Memory B cell (primary cell): ENCODE data around the gene THAP10.
A peak's percentile ranks its signal among the peaks of the same experiment; 100 is the strongest.

Experiments
- ATAC-seq: fragments of 150-1000 bp; cut with Tn5 transposase; 2 replicates; pipeline ENCODE4 v1.10.0; 2021; ENCODE audit warnings: low read depth, mild to moderate bottlenecking, moderate library complexity
- DNase-seq, 2 donors: peaks; one replicate each; pipeline ENCODE4 v3.0.0; 2022; ENCODE audit warnings: low spot score in 2 of 2
- H3K27ac Mint-ChIP-seq: one replicate; pipeline ENCODE4 v1.8.0; 2022; ENCODE audit warnings: mild to moderate bottlenecking, moderate library complexity, mixed read lengths
- H3K27me3 Mint-ChIP-seq: one replicate; pipeline ENCODE4 v1.8.0; 2022; ENCODE audit warnings: mixed read lengths
- H3K36me3 Mint-ChIP-seq: one replicate; pipeline ENCODE4 v1.8.0; 2022; ENCODE audit warnings: mild to moderate bottlenecking, mixed read lengths
- H3K4me1 Mint-ChIP-seq: one replicate; pipeline ENCODE4 v1.8.0; 2022; ENCODE audit warnings: mixed read lengths
- H3K4me3 Mint-ChIP-seq: one replicate; pipeline ENCODE4 v1.8.0; 2022; ENCODE audit warnings: mild to moderate bottlenecking, moderate library complexity, mixed read lengths
- H3K9me3 Mint-ChIP-seq: one replicate; pipeline ENCODE4 v1.8.0; 2022; ENCODE audit warnings: mixed read lengths

The THAP10 gene

DNA sequence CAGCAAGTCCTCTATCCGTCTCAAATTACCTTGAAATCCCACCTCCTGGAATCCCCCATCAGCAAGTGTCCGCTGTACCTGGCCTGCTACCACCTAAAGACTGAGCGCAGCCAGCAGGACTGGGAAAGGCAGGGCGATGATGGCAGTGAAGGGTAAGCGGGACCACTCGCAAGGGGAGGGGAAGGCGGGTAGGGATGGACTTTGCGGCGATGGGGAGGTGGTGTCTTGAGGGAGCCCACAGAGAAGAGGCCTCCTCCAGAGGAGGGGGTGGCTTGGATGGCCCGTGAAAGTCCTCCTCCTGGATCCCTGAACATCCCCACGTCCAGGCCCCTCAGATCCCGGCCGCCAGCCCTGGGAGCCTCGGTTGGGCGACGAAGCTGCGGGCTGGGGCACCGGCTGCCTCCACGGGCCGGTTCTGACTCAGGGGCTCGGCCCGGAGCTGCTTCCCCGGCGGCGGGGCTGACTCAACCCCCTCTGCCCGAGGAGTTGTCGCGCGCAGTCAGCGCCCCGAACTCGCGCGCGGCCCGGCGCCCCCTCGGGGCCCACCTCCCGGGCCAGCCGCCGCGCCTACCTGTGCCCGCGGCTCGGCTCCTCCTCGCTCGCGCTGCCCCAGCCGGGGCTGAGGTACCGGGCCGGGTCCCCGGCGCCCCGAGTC is 38.8 kb downstream of the THAP10 start:
- ATAC-seq (peak; percentile 17), DNase-seq (peak in 1 of 2 donors; percentile 1)
- Mint-ChIP-seq H3K4me3 (peak overlapping the region; percentile 71), H3K9me3 (no peaks in the 10 kb centered on the region), H3K27me3 (peaks cover 28% of the 10 kb centered on the region), H3K4me1 (peaks cover 4% of the 10 kb centered on the region), H3K36me3 (no peaks in the 10 kb centered on the region), H3K27ac (no peak overlapping the region)

DNA sequence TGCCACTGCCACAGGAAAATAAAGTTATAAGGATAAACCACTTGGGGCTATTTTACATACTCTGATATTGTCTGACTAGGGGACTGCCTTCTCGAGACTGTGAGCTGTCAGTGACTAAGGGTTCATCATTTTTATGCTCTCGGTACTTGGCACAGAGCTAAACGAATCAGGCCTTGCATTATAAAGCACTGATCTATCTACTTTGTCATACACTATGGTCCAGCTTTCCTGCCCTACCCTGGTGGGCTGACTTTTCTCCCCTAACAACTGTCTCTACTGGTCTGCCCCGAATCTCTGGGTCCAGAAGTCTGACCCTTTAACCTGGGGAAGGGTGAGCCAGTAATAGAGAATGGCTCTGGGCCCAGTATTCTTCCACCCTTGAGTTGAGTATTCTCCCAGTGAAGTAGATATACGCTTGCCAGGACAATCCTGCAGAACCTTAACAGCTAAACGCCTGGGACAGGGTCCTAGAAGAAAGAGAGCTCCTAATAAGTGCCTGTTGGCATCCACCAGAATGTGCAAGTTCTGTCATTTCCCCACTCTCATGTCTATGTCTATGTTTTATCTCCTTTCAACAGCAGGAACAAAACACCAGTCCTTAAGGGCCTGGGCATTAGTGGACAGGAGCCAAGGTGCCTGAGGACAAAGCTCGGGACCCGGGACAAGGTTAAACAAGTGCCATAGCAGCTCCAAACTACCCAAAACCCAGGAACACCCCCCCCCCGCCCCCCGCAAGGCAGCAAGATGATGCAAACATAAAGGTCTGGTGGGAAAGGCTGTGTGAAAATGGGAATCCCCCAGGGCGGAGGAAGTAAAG is 39.5 kb downstream of the THAP10 start:
- H3K4me3 Mint-ChIP-seq: peak overlapping the region; percentile 71
- no peaks in the 10 kb centered on the region for H3K9me3 Mint-ChIP-seq
- peaks cover 4% of the 10 kb centered on the region for H3K4me1 Mint-ChIP-seq
- no peak overlapping the region for H3K27ac Mint-ChIP-seq
- no peak for DNase-seq
- peaks cover 30% of the 10 kb centered on the region for H3K27me3 Mint-ChIP-seq
- no peak for ATAC-seq
- H3K36me3 Mint-ChIP-seq: no peaks in the 10 kb centered on the region

DNA sequence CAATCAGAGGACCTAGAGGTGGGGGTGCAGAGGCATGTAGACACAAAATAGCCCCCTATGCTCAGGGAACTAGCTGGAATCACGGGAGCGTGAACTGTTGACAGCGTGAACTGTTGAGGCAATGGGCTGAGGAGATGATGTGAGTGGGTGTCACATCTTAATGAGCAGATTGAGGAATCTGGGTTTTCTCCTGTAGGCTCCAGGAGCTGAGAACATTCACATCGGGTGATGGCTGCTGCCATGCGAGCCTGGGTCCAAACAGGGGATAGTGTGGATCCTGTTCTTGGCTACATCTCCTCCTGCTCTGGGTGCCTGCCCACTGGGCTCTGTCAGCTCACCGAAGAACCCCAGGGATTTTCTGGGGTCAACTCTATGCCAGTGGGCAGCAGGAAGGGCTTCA is 40.3 kb downstream of the THAP10 start:
- Mint-ChIP-seq H3K9me3 (no peaks in the 10 kb centered on the region), H3K4me1 (peaks cover 4% of the 10 kb centered on the region), H3K36me3 (no peaks in the 10 kb centered on the region), H3K4me3 (no peak overlapping the region), H3K27me3 (peaks cover 28% of the 10 kb centered on the region), H3K27ac (no peak overlapping the region)
- ATAC-seq (no peak), DNase-seq (no peak)

DNA sequence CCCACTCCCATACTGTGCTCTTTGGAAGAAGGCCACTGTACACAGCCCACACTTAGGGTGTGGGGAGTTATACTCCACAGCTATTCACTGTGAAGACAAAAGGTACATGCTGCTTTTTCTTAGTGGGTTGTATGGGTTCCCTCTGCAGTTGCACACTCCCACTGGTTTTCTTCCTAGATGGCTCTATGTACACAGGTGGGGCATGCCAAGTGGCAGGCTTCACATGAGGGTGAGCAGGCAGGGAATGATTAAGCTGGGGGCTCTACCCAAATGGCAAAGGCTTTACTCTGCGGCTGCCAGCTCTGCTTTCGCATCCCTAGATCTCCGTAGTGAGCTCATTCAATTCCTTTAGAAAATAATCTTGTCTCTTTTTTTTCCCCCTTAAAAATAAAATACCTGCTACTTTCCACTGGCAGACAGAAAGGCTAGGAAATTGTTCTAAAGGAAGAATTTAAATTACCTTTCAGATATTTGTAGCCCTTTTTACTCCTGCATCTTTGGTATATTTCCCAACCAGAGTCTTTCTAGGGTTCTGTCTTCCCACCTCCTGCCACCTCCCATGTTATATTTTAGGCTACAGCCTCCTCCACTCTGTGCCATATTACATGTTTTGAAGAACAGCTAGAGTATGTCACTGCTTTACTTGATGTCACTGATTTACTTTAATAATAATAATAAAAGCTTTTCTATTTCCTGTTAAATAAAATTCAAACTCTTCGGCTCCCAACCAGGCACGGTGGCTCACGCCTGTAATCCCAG is 46.5 kb downstream of the THAP10 start:
- H3K9me3 Mint-ChIP-seq: no peaks in the 10 kb centered on the region
- no peaks in the 10 kb centered on the region for H3K36me3 Mint-ChIP-seq
- ATAC-seq (no peak), DNase-seq (no peak)
- no peak overlapping the region for H3K4me3 Mint-ChIP-seq
- peaks cover 9% of the 10 kb centered on the region for H3K27me3 Mint-ChIP-seq
- no peaks in the 10 kb centered on the region for H3K4me1 Mint-ChIP-seq
- H3K27ac Mint-ChIP-seq: no peak overlapping the region

DNA sequence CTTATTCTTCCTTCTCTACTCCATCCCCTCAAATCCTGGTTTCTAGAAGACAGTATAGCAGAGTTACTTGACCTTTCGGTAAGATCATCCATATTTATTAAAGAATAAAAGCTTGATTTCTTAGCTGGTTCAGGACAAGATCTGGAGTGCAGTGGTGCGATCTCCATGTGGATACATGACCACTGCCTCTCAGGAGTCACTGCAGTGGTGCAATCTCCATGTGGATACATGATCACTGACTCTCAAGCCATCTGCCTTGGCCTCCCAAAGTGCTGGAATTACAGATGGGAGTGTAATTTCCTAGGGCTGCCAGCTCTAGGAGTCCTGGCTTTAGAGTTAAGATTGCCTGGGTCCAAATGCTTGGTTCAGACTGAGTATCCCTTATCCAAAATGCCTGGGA is 54.8 kb downstream of the THAP10 start:
- ATAC-seq (no peak), DNase-seq (no peak)
- Mint-ChIP-seq H3K27me3 (peaks cover 12% of the 10 kb centered on the region), H3K4me1 (no peaks in the 10 kb centered on the region), H3K27ac (no peak overlapping the region), H3K9me3 (no peaks in the 10 kb centered on the region), H3K36me3 (no peaks in the 10 kb centered on the region), H3K4me3 (no peak overlapping the region)

DNA sequence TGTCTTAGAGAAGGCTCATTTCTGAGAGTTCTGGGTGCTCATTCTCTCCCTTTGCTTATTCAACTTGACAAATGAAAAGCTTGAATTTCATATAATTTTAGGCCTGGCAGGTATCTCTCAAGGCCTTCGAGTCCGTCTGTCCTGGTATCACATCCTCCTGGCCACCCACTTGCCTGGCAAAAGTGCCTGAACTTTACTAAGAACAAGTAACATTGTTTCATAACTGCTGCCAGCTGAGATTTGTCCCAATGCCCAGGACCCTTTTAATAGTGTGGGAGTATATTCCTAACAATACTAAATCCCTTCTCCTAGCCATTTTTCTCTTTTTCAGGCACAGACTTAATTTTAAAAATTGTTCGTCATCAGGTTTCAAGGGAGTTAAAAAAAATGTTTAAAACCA is 56.4 kb downstream of the THAP10 start:
- H3K27ac Mint-ChIP-seq: no peak overlapping the region
- H3K4me1 Mint-ChIP-seq: no peaks in the 10 kb centered on the region
- ATAC-seq (no peak), DNase-seq (no peak)
- H3K4me3 Mint-ChIP-seq: no peak overlapping the region
- H3K36me3 Mint-ChIP-seq: no peaks in the 10 kb centered on the region
- H3K27me3 Mint-ChIP-seq: peaks cover 12% of the 10 kb centered on the region
- no peaks in the 10 kb centered on the region for H3K9me3 Mint-ChIP-seq

DNA sequence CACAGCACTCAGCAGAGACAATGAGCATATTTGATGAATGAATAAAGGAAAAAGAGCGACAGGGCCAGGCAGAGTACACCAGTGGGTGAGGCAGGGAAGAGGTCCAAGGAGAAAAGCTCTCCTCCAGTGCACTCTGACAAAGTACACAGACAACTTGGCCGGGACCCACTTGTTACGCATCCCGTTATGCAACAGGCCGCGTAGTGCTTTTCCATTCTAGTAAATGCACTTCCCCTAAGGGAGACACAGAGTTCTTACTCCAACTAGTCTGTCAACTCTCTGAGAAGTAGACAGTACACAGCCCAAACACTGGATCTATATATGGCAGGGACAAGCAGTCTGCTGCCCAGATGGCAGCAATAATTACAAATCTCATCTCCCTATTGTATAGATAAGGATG is 56.8 kb downstream of the THAP10 start:
- ATAC-seq (no peak), DNase-seq (no peak)
- Mint-ChIP-seq H3K4me3 (no peak overlapping the region), H3K36me3 (no peaks in the 10 kb centered on the region), H3K27ac (no peak overlapping the region), H3K27me3 (peaks cover 12% of the 10 kb centered on the region), H3K9me3 (no peaks in the 10 kb centered on the region), H3K4me1 (no peaks in the 10 kb centered on the region)

DNA sequence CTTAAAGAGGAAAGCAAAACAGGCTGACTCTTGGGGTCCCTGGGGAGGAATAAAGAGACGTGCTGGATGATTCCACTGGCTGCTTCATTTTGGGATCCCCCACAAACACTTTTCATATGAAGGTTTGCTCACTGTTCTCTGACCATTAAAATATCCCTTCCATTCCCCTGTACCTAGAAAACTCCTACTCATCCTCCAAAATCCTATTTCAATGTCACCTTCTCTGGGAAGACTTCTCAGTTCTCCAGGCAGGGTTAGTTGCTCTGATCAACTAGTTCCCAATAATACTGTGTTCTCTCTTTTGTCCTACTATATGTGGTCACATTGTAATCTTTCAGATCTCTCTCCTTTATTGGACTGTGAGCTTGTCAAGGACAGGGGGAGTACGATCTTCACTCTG is 57.2 kb downstream of the THAP10 start:
- Mint-ChIP-seq H3K4me3 (no peak overlapping the region), H3K4me1 (no peaks in the 10 kb centered on the region), H3K27me3 (peaks cover 12% of the 10 kb centered on the region), H3K9me3 (no peaks in the 10 kb centered on the region), H3K27ac (no peak overlapping the region), H3K36me3 (no peaks in the 10 kb centered on the region)
- ATAC-seq: no peak
- DNase-seq: no peak

DNA sequence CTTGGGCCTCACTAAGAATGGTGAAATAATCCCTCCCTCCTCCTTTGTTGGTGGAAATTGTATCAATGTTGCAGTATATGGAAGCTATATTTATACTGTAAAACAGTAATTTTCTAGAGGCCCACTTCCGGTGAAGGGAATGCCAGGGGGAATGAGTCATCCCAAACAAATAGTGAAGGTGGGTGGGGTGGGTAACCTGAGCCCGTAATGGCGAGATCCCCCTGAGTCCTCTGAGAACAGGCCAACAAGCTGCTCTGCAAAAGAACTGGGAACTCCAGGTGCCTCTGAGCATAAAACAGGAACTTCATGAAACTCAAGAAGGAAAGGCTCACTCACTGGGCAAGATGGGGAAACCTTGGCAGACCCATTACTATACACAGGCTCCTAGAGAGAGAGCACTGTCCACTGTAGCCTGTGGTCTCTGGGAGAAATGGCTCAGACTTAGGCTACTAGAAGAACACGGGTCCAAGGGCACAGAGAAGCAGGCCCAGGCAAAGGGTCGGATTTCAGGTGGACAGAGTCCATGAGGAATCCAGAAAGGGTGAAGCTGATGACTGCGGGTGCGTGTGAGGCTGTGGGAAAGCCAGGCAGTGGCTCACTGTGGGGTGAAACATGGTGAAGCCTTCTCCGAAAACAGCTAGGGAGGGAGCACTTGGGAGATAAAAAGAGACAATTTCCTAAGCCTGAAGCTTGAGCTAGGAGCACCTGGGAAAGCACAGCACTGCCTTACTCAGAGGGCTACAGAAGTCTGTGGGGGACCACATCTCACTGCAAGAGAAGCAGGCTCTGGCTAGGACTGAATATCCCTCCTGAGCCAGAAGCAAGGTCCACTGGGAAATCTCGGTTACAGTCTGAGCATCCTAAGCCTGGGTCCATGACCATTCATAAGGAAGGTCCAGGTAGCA is 58.1 kb downstream of the THAP10 start:
- ATAC-seq (no peak), DNase-seq (no peak)
- H3K9me3 Mint-ChIP-seq: no peaks in the 10 kb centered on the region
- H3K36me3 Mint-ChIP-seq: no peaks in the 10 kb centered on the region
- no peak overlapping the region for H3K27ac Mint-ChIP-seq
- no peak overlapping the region for H3K4me3 Mint-ChIP-seq
- peaks cover 15% of the 10 kb centered on the region for H3K27me3 Mint-ChIP-seq
- H3K4me1 Mint-ChIP-seq: no peaks in the 10 kb centered on the region

DNA sequence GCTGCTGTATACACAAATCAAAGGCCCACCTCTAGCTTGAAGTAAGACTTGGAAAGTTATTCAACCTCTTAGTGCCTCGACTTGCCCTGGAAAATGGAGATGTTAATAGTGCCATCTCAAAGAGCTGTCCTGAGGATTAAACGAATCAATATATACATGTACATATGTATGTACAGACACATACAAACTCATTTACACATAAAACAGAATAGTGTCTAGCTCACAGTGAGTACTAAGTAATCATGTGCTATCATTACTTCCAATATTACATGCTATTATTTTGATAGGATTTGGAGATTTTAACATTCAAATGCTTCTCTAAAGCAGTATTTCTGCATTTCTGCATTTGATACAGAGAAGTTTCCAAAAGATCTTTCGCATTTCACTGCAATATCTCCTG is 58.8 kb downstream of the THAP10 start:
- H3K27ac Mint-ChIP-seq: no peak overlapping the region
- no peak overlapping the region for H3K4me3 Mint-ChIP-seq
- peaks cover 15% of the 10 kb centered on the region for H3K27me3 Mint-ChIP-seq
- no peaks in the 10 kb centered on the region for H3K4me1 Mint-ChIP-seq
- H3K36me3 Mint-ChIP-seq: no peaks in the 10 kb centered on the region
- no peaks in the 10 kb centered on the region for H3K9me3 Mint-ChIP-seq
- DNase-seq: no peak
- no peak for ATAC-seq

DNA sequence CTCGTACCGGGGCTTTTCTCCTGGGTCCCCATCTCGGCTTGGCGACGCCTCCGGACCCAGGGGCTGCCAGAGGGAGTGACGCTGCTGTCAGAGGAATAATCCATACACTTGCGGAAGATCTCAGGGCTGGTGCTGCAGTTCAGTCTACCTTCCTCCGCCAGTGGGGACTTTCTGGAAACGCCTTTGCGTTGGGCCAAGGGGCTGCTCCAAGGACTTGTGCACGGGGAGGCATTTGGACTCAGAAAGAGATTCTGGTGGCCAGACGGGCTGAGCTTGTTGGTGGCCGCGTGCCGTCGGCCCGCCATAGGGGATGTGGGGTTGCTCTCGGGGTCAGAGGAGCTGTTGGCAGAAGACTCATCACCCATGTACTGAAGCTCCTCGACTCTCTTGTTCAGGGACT is 60.1 kb downstream of the THAP10 start:
- Mint-ChIP-seq H3K36me3 (no peaks in the 10 kb centered on the region), H3K4me3 (no peak overlapping the region), H3K9me3 (no peaks in the 10 kb centered on the region), H3K27me3 (peaks cover 17% of the 10 kb centered on the region), H3K4me1 (no peaks in the 10 kb centered on the region), H3K27ac (no peak overlapping the region)
- no peak for DNase-seq
- no peak for ATAC-seq
